Endothelial cell of umbilical vein (primary cell): Measurements from ENCODE around the gene UVRAG.

Experiments
- CTCF ChIP-seq, 2 donors: IDR thresholded peaks; 1 replicate in 1 of 2; 2 replicates in 1 of 2; pipeline ENCODE4 v1.5.1; 2011; ENCODE audit warnings: low read length in 2 of 2, mild to moderate bottlenecking in 2 of 2, moderate library complexity in 2 of 2, control low read depth in 1 of 2, inconsistent platforms in 1 of 2, low read depth in 1 of 2; ENCODE audit not compliant: insufficient read depth in 1 of 2; ENCODE audit errors: extremely low read depth in 1 of 2
- EZH2 ChIP-seq: IDR thresholded peaks from 2 replicates; pipeline ENCODE4 v1.6.1; 2012; ENCODE audit warnings: borderline replicate concordance, low read depth, mild to moderate bottlenecking, moderate library complexity, low read length, inconsistent platforms; ENCODE audit not compliant: severe bottlenecking
- GATA2 ChIP-seq: IDR thresholded peaks from 2 replicates; pipeline ENCODE4 v1.7.0; 2011; ENCODE audit warnings: low read depth, mild to moderate bottlenecking, moderate library complexity, mixed read lengths, low read length; ENCODE audit not compliant: insufficient read length, insufficient read depth
- JUN ChIP-seq: IDR thresholded peaks from 2 replicates; pipeline ENCODE4 v1.6.1; 2011; ENCODE audit warnings: borderline replicate concordance, low read depth; ENCODE audit not compliant: insufficient read length, insufficient read depth
- MYC ChIP-seq: IDR thresholded peaks from one replicate; pipeline ENCODE4 v1.6.1; 2011; ENCODE audit warnings: mild to moderate bottlenecking, low read depth, low read length
- POLR2A ChIP-seq: IDR thresholded peaks from 2 replicates; pipeline ENCODE4 v1.6.1; 2012; ENCODE audit warnings: low read depth, mild to moderate bottlenecking, control low read depth, low read length
- TF ChIP-seq, protein P1 (sequence below): IDR thresholded peaks from 2 replicates; pipeline ENCODE4 v1.6.1; 2011; ENCODE audit not compliant: insufficient read depth, insufficient read length

DNA sequence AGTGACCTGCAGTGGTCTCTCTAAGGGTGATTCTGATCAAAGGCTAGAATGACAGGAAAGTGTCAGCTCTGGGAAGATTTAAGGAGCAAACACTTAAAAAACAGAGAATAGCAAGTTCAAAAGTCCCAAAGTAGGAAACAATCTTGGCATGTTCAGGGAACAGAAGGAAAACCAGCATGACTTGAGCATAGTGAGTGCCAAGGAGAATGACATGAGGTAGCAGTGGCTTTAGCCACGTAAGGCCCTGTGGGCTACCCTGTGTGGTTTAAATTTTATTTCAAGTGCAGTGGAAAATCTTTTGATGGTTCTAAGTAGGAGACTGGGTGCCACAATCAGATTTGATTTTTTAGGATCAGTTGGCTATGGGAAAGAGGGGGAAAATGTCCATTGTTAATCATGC is 241.9 kb downstream of the UVRAG start:
- TF ChIP-seq POLR2A (no peak), CTCF (IDR thresholded peaks at IDR 0.05; ENCODE audit: extremely low read depth in 1 of 2, insufficient read depth in 1 of 2, low read depth in 1 of 2, low read length in 2 of 2) (no peak), EZH2 (no peak), GATA2 (no peak), MYC (no peak), JUN (no peak)
- TF ChIP-seq, protein P1, sequence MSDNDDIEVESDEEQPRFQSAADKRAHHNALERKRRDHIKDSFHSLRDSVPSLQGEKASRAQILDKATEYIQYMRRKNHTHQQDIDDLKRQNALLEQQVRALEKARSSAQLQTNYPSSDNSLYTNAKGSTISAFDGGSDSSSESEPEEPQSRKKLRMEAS = no peak
